Measurements from ENCODE around the gene KDM8. TPM values are rescaled to one million over a fixed set of nuclear protein-coding genes. Genes with fewer than 3 reads are reported as not detected.

KDM8 gene
- total RNA-seq, 1 donor = 6.2 TPM

DNA sequence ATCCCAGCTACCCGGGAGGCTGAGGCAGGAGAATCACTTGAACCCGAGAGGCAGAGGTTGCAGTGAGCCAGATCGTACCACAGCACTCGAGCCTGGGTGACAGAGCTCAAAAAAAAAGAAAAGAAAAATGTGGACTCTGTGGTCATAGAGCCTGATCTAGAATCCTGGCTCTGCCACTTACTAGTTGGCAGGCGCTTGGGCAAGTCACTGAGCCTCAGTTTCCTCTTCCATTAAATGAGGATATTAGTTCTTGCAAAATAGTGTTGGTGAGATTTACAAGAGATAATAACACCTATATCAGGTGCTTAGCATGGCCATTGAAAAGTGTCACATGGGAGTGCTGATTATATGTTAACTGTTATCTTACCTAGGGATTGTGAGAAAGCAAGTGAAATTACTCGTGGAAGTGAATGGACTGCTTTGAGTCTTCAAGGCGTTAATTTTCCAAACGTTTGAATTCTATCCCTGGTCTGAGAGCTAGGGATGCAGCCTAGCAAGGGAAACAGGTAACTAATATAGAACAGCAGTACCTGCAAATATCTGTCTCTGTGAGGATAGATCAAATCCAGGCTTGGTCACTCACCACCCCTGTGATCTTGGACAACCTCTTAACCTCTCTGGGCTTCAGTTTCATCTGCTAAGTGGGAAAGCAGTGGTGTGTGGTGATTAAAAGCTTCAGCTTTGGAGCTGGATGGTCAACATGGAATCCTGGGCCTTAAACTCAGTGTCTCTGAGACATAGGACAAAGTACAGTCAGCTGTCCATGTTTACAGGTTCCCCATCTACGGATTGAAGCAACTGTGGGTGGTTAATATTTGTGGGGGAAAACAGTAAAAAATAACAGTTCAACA is 66.2 kb downstream of the KDM8 start:
- Histone ChIP-seq H3K27ac (ENCODE audit: low read depth, low read length) (peak overlapping the region; percentile 96), H4K20me1 (ENCODE audit: insufficient read depth, low read length) (no peaks in the 10 kb centered on the region), H2AFZ (ENCODE audit: low read length) (no peak overlapping the region), H3K36me3 (ENCODE audit: insufficient read depth, low read length) (no peaks in the 10 kb centered on the region), H3K4me3 (ENCODE audit: insufficient read depth, low read length) (peak overlapping the region; percentile 79), H3K9me3 (ENCODE audit: low read depth, low read length) (no peaks in the 10 kb centered on the region), H3K4me1 (ENCODE audit: insufficient read depth, low read length) (peaks cover 12% of the 10 kb centered on the region), H3K4me2 (ENCODE audit: insufficient read depth, low read length) (peak overlapping the region; percentile 96), H3K27me3 (ENCODE audit: insufficient read depth, low read length) (no peaks in the 10 kb centered on the region), H3K79me2 (ENCODE audit: insufficient read depth, low read length) (peaks cover 14% of the 10 kb centered on the region)
- TF ChIP-seq CTCF (IDR thresholded peaks at IDR 0.05; ENCODE audit: extremely low read depth, low read depth, low read length) = no peak
- no peak for DNase-seq (ENCODE audit: insufficient read length, low spot score, missing footprints)

GRCh38 chr16:27270349-27270748 is 67.0 kb downstream of the KDM8 start:
- Histone ChIP-seq H3K4me3 (ENCODE audit: insufficient read depth, low read length) (no peak overlapping the region), H3K27me3 (ENCODE audit: insufficient read depth, low read length) (no peaks in the 10 kb centered on the region), H3K36me3 (ENCODE audit: insufficient read depth, low read length) (no peaks in the 10 kb centered on the region), H3K4me1 (ENCODE audit: insufficient read depth, low read length) (peaks cover 8% of the 10 kb centered on the region), H4K20me1 (ENCODE audit: insufficient read depth, low read length) (no peaks in the 10 kb centered on the region), H3K79me2 (ENCODE audit: insufficient read depth, low read length) (peaks cover 14% of the 10 kb centered on the region), H3K27ac (ENCODE audit: low read depth, low read length) (no peak overlapping the region), H3K4me2 (ENCODE audit: insufficient read depth, low read length) (no peak overlapping the region), H3K9me3 (ENCODE audit: low read depth, low read length) (no peaks in the 10 kb centered on the region), H2AFZ (ENCODE audit: low read length) (no peak overlapping the region)
- TF ChIP-seq CTCF (IDR thresholded peaks at IDR 0.05; ENCODE audit: extremely low read depth, low read depth, low read length) = no peak
- DNase-seq (ENCODE audit: insufficient read length, low spot score, missing footprints) = no peak

Other genes with a start within 250 kb of the KDM8 start
- not detected in 2 replicates for gene C16orf82, start 136.6 kb upstream of the KDM8 start, total RNA-seq
- 57.9 and 71.3 TPM in 2 replicates for gene NSMCE1, start 65.2 kb downstream of the KDM8 start, total RNA-seq
- 28.0 and 32.9 TPM in 2 replicates for gene IL4R, start 110.4 kb downstream of the KDM8 start, total RNA-seq
- gene IL21R, start 198.6 kb downstream of the KDM8 start, total RNA-seq = 10.1 and 13.8 TPM in 2 replicates